DMS 273 treated with DMSO at 0.1 percent for 48 hours (cell line): Measurements from ENCODE around the gene TRPM3.

ENCODE experiments used
- DNase-seq: peaks from one replicate; lab custom pipeline; 2025; lab: John Stamatoyannopoulos, UW

TRPM3 gene

DNA sequence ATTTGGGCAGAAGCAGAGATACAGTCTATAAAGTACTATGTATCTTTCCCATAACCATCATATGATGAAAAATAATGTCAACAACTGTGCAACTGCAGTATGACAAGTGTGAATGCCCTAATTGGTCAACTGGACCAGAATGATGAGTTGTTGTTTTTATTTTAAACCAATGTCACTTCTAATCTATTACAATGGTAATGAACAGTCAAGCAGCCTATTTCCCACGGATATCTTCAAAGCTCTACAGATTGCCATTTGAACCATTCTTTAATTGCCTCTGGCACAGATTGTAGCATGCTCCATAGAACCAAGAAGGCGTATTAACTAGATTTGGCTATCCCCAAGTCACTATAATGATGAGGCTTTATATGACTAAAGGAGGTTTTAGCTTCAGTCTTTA lies 233.6 kb downstream of the TRPM3 start:
- no peak for DNase-seq

DNA sequence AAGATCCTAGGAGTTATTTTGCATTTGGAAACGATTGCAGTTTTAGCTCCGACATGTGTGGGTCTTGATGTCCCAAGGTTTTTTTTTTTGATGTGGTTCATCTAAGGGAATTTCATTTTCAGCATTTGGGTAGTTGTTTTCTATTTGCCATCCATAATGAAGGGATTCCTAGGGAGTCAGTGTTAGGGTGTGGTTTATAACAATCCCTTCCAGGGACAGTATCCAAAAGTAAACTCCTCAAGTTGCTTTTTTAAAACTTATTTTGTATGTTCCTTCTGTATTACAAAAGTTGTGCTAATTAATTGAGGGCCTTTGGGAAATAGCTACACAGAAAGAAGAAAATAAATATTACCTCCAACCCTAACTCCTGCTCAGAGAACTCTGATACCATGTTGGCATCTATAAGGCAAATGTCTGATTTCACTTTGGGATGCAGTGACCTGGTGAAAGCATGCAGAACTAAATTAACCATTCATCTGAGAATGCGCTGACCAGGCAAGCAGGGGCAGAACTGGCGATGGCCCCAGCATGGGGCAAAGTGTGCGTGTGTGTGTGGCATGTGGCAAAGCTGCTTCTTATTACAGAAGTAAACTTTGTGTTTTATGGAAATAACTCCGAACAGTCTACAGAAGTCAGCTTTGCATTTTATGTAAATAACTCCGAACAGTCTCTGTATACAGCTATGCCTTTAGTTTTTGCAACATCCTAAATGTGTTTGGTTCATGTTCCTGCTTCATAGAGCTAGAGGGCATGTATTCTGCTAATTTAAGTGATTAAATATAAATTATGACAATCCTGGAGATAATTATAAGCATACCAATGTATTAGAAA lies 237.2 kb downstream of the TRPM3 start:
- DNase-seq, result no peak

DNA sequence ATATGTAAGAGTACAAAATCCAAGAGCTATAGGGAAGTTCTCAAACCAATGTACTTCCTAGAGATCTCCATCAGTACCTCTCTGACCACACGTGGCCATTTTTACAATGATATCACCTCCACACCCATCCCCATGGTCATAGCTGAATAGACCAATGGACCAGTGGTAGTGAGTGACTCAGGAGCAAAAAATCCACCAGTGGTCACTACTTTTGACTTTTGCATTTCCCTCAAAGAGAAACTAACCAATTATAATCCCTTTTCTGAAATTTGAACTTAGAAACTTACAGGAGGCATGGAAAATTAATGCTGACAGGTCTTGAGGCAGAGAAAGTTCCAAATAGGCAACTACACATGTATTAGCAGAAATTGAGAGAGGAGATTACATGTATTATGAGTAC lies 238.4 kb downstream of the TRPM3 start:
- no peak for DNase-seq

DNA sequence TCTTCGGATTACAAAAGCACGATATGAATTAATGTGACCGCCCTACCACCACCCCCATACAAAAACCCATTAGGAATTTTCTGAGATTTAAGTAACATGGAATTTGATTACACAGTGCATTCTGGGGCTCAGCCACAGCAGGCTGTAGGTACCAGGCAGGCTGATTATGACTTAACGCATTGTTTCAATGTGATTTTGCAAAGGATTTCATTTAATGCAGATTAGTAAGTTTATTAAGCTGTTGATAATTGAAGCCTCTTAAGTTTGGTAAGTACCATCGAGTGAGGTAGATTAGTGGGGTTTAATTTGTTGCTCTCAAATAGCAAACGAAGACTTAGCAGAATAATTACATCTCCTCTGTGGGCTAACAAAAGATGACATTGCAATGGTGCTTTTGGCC lies 240.1 kb downstream of the TRPM3 start:
- DNase-seq, result no peak

DNA sequence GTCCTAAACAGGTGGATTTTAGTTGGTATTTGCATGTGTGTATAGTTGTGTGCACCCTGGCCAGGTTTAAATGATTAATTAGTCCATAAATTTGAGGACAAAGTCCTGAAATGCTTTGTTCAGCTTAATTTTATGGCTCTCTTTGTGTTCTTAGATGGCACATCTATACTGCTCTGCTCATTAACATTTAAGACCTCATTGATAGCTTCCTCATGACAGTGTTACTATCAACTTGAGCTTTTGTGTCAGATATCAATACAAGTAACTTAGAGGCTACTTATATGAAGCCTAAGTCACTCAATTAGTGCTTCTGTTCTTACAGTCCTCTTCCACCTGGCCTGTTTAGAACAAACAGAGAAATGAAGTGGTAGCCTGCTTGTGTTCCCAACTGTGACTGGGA lies 240.9 kb downstream of the TRPM3 start:
- DNase-seq, result no peak

DNA sequence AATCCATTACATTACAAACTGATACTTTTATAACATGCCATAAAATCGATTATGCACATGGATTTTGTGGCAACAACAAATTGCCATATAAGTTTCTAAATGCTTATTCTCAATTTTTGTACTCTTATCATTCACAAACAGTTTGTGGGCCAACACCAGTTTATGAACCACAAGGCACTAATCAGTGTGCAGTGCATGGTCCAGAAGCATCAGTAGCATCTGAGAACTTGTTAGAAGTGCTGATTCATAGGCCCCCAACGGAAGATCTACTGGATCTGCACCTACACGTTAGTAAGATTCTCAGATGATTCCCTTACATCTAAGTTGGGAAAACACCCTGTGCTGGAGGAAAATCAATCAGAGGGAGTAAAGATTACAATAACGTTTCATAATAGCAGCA lies 242.8 kb downstream of the TRPM3 start:
- DNase-seq, result no peak

DNA sequence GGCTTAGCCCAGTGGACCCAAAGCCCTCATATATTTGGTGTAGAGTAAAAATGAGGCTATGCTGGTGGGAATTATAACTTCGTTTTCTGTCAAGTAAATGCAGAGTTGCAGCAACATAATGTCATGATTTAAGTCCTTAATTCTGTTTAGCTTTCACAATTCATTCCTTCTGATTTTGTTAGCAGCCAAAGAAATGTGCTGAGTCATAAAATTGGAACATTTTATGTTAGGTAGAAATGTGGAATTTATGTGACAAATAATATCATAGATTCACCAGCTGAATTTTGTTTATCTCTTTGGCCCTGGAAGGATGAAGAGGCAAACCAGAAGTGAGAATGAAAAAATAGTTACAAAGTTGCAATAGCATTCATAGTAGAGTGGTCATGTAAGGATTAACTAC lies 247.0 kb downstream of the TRPM3 start:
- no peak for DNase-seq

DNA sequence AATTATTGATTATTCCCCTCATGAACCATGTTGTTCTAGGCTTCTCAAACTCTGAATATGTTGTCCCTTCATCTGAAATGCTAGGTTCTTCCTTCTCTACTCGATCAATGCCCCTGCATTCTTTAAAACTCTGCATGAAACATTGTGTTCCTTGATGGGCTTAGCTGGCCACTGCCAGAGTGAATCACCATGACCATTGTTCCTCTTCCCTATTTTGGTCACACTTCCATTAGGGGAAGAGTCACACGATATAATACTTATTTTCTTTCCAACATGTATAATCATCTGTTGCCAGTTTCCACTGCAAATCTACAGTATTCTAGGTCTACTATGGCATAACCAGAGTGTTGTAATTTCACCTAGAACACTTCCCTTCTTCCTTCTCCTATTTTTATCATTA lies 247.9 kb downstream of the TRPM3 start:
- no peak for DNase-seq

DNA sequence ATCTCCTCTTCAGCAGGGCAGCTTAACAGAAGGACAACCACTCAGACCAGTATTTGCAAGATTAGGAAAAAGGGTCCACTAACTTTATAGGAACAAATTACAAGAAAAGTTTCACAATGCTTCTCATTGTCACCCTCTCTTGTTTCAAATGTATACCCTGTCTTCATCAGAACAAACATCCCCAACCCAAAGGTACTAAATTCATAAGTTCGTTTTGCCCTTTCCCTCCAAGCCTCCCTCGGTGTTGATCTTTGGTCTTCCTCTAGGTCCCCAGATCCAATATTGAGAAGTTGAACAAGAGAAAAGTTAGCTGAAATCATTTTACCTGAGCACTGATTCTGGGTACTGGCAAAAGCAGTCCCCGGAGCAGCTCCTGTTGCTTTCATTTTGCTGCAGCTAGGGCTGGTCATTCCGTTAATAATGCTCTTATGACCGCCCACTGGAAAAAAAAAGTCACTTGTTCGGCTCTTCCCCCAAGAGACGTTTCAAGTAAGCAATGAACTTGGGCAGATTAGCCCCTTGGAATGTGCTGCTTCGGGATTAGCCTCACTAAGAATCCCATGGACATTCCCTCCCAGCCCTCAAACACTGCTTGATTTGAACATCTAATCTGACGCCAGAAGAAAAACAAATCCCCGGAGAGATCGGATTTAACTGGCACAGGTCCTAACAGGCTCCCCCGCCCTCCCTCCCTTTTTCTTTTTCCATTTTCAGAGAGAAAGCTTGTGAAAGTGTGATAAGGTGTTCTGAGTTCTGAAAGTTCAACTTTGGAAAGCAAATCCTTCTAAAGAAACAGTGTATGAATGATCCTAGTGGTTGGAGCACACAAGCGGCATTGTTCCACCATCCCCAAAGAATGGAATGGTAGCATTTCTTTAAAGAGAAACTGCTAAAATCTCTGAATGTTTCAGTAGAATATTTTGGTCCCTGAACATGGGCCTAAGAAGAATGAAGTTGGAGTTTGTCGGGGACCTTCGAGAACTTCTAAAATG lies 252.5 kb downstream of the TRPM3 start:
- no peak for DNase-seq

DNA sequence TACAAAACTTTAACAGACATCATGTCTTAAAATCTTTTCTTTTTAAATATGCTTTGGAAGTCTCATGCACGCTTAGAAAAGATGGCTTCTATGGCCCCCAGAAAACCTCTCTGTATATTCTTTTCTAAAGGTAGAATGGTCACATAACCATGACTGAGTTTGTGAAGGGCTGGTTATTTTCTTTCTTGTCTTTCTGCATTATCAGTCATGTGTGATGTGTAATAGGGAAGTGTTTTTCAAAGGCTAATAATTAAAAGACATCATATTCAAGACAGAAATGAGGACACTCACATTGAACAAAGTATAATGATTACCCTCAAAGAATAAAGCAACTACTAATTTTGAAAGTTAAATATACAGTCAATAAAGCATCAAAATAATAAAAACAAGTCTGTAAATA lies 253.4 kb downstream of the TRPM3 start:
- no peak for DNase-seq

DNA sequence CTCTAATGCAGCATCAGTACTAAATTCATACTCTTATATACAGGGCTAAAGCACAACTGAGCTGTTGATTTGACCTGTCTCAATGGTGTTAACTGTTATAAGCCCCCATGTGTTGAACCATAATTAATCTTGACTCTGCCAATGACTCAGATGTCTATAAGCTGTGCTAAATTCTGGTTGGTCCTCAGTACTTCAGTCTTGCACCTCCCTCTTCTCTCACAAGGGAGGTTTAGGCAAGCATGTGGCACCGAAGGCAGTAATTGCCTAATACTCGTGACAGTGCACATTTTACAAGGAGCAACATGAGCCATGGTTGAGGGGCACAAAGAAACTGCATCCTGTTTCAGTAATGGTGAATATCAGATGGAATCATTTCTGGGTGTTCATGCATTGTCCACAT lies 255.9 kb downstream of the TRPM3 start:
- no peak for DNase-seq

DNA sequence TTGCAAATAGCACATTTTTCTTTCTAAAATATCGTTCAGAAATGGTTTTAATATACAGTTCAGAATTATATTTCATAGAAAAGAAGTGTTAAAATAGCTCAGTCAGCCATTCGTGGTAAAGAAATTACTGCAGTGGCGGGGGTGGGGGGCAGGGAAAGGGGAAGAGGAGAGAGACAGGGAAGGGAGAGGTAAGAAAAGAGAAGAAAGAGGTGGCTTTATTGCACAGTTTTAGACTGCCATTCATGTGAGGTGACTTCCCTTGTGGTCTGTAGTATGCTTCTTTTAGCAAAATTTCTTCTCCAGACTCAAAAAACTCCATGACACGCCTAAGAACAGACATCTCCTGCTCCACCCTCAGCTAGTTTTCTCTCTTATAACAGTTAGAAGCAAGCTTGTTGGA lies 259.6 kb downstream of the TRPM3 start:
- DNase-seq, result no peak

DNA sequence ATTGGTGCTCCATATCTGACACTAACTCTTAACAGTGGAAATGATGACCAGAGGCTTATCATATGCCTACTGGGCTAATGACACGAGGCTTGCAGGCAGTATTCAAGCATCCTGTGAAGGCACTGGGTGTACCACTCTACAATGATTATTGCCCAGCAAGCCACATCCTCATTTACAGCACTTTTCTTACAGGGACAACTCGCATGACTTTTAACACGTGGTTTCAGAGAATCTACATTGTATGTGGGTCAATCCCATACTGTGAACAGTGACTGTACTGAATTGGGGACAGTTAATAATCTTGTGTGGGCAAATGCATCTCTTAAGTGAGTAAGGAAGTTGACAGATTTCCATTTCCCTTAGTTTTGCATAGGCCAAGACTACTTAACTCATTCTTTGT lies 260.0 kb downstream of the TRPM3 start:
- no peak for DNase-seq

DNA sequence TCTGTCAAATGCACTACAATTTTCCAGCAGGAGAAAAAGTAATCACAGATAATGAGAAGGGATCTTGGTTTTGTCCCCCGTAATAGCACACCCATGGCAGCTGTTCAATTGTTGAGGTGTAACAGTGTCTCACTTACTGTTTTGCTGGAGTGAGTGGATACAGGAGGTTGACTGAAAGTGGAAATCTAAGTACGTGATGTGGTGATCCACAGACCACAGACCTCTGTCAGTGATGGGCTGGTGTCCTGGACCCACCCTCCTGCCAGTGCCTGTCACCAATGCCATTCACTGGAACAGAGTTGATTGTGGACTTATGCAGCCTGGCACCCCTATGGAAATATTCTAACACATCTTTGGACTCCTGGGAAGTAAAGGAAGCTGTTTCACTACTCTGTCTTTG lies 261.7 kb downstream of the TRPM3 start:
- DNase-seq, result no peak

DNA sequence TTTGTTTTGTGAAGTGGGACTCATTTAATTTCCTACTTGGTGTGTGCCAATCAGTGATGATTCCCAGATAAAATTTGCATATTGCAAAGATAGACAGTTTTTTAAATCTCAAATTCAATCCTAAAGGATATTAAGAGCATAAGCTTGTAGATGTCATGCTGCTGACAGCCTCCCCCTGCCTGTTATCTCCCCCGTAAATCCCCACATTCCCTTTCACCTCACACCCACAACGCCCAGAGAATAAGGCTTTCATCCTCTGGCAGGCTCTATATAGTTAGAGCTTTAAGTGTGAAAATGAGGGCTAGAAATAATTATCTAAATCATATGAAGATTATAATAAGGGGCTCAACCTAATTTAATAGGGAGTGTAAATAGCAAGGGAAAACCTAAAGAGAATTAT lies 265.0 kb downstream of the TRPM3 start:
- DNase-seq, result no peak

DNA sequence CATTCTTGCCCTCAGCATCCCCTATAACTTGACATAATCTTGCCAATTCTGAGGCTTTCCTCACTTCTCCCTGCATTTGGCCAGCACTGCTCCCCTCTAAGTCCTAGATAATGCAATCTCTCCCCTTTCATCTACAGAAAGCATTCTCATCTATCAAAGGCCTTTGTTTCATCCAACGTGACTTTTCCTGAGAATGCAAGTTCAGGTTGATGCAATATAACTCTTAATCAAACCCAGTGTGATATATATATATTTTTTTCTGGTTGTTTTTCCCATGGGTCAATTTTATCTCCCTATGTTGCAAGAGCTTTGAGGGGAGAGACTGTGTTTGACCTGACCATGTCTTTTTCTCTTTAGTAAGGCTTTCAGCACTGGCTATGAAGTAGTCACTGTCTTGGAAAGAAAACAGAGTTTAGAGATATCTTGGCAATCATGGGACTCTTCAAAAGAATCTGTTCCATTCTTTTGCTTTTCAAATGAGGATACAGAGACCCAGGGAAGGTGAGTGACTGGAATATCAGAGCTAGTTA lies 268.6 kb downstream of the TRPM3 start:
- DNase-seq, result no peak

DNA sequence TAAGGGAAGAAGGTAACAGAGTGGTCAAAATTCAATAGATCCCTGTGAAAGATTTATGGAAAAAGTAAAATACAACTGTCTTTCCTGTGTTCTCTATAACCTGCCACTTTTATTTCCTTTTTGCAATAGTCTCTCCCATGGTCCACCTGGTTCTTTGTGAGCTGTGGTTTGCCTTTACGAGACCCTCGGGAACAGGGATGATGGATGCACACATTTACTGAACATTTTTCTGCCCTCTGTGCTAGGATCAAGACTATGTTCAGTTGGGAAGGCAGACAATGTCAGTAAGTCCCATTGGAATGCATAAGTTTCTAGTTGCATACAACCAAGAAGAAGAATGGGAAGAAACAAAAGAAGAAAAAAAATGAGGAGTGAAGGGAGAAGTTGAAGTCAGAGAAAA lies 281.2 kb downstream of the TRPM3 start:
- DNase-seq, result no peak

DNA sequence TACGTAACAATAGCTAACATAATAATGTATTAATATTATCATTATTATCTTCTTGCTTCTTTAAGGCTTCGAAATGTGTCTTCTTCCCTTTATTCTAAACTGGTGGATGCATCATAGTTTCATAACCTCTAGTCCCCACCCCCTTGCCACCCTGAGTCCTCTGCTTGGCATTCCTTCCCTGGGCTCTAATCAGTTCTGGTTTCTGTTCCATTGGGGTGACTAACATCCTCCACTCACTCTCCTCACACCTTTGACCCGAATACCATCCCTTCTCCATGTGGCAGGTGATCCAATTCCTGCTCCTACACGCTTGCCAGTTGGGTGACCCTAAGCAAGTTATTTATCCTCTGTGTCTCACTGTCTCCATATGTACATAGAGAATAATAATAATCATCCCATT lies 286.1 kb downstream of the TRPM3 start:
- DNase-seq, result no peak

DNA sequence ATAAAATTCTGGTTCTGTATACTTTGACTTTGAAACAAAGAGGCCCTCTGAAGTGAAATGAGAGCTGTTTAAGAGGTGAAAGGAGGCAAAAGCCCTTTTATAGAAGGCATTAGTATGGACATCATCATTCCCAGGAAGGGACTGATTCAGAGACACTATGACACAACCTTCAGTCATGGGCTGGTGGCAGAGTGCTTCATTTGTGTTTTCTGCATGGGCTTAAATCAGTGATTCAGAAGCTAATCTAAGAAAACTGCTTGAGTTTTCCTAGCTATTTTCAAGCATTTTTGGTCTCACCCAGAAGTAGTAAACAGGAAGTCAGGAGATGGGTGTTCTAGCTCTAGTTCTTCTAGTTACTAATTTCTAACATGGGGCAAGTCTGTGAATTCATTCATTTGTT lies 288.9 kb downstream of the TRPM3 start:
- no peak for DNase-seq

DNA sequence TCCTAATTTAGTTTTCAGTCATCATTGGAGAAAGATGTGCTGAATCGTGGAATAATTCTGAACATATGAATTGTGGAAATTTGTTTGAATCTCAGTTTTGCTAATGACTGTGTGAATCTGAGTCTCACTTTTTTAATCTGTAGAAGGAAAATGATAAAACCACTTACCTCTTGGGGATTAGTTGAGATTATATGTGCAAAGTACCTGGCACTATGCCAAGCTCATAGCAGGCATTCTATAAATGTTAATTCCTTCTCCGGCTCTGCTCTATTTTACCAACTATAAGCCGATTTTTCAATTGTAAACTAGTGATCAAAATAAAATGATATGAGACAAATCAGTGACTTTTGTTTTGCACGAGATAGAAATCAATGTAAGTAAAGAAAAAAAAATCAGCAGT lies 290.8 kb downstream of the TRPM3 start:
- DNase-seq, result no peak

DNA sequence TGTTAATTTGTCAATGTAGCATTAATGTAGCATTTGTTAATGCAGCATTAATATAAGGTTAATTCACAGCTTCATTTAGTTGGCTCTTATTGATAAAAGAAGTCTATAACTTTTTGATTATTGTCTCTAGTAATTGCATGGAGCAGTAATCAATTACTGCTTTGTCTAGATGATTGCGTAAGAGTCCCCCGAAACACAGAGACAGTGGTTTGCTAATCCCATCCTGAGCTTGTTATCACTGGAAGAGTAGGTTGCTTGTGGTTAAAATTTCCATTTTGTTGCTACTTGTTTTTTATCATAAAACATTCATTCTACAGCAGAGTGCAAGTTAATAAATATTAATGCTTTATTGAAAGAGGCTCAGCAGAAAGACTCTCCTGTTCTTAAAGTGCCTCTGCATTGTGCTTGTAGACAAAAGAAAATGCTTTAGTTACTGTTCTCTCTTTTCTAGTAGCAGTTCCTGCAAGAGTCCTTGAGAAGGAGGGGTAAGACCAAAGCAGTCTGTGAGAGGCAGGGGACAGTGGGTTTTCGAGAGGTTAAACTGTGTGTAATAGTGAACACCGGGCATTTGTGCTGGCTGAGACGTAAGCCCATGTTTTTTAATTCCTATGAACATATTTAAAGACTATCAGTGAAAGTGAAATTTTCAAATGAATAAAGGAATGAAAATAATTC lies 291.7 kb downstream of the TRPM3 start:
- DNase-seq, result no peak

DNA sequence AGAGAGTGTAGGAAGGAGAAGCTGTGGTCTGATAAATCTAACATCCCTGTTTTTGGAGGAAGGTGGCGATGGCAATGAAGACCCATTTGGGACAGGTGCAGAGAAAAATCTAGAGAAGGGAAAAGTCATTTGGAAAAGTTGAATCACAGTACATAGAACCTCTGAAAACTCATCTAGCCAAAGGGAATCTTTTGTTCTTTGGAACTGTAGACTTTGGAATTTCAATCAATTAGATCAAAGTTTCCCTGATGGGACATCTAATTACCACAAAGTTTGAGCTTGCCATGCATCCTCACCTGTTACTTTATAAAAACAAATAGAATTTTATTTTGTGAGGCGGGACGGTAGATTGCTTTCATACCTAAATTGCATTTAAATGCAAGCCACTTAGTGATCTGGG lies 294.9 kb downstream of the TRPM3 start:
- DNase-seq, result no peak
